NOMO-1 treated with dmso at 0.1 percent for 144 hours (cell line): ENCODE data around the gene PTPRM.

Experiments used
- DNase-seq: peaks from one replicate; lab custom pipeline; 2025; ENCODE audit not compliant: unreplicated experiment; lab: John Stamatoyannopoulos, UW

The PTPRM gene

GRCh38 chr18:8448130-8448529 lies 881.0 kb downstream of the PTPRM start:
- no peak for DNase-seq

DNA sequence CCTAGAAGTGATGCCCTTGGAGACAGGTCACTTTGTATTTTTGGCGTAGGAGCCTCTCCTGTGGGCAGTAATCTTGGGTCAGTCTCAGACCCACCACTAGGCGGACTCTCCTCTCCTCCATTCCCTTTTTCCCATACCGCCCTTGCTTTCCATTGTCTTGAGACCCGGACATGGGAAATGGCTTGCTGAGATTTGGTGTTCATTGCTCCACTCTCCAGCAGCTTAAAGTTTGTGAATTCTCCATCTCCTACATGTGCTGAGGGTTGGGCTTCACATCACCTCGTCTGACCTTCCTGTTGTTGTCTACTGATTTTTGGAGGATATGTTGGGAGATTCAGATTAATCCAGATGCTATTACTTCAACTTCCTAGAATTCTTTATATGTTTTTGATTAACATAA lies 882.9 kb downstream of the PTPRM start:
- no peak for DNase-seq

DNA sequence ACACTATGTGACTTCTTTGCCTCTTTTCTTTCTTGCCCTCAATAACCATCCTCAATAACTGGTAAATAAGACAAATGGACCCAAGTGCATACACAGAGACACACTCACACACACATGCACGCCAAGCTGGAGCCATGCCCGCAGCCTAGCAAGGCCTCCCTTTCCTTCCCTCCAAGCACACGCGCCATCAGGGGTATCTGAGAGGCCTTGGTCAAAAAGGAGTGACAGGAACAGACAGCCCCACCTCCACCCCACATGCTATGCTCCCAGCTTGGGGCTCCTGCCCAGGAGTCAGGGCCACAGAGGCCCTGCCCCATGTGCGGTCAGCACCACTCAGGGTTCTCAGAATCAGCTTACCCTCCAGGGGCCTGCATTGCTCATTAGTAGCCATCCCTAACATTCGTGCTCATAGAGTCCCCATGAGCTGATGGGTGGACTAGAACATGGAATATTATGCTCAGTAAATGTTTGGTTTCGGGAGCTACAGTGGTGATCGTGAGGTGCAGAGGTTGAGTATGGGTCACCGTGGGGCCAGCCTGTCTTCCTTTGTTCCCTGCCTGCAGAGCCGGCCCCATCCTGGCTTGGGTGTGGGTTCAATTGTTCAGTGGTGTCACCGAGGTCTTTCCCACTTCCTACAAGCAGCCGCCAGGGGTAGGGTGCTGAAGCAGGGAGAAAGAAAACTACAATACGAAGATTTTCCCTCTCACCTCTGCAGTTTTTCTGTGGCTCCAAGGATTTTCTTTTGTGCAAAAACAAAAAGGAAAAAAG lies 884.0 kb downstream of the PTPRM start:
- DNase-seq, result no peak

DNA sequence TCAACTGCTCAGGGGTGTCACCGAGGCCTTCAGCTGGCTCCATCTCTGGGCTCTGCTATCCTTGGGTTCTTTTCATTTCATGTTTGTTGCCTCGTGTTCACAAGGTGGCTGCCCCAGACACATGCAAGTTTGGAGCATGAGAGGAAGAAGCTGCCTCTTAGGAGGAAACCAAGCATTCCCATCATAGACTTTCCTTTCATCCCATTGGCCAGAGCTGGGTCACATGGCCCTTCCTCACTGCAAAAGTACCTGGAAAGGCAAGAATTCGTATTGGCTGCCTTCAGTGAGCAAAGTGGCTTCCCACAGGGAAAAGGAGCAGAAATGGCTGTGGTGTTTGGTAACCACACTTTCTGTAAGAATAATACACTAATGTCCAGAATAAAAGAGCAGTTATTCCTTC lies 886.4 kb downstream of the PTPRM start:
- DNase-seq, result no peak

- no peak for DNase-seq
These were observed 887.0 kb downstream of the PTPRM start for GRCh38 chr18:8454136-8454535.

DNA sequence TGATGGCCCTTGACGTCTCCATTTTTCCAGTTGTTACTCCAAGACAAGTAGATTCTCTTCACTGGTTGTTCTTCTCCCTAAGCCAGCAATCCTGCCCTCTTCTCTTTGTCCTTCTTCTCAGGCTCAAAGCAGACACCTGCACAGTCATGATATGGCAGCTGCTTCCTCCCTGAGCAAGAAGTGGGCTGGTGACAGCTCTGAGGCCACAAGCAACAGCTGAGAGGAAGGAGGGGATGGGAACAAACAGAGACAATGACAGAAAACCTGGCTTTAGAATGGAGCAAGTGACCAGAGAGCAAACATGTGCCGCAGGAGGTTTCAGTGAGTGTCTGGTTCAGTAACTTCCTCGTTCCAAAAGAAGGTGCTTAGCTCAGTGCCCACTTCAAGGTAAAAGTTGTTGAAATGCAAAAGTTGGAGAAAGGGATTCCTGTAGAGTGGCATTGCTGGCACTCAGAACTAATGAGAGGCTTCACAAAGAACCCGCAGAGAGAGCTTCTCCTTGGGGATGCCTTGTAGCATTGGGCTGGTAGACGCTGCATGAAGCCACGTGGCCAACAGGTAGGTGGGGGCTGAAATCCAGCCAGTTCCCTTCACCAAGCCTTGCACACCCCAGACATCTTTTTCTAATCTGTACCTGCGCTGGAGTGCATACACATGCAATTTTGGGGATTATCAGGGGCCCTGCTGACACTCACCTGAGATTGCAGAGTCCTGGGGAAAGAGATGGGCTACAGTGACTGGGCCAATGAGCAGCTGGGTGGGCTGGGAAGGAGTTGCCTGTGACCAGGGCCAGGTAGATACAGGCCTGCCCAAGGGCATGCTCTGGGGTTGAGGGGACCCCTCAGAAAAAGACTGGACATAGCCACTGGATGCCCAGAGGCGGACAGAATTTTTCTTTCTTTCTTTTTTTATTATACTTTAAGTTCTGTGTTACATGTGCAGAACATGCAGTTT lies 888.8 kb downstream of the PTPRM start:
- no peak for DNase-seq
